HuH-7 (cell line): ENCODE data around the gene SATB1.
"Not testable (repeated sequence)": the region's sequence is repeated elsewhere in the genome, so short reads cannot be mapped to it uniquely, and the experiment has no call there.

ENCODE experiments used
- DNase-seq: peaks from one replicate; pipeline ENCODE4 v3.0.0; 2011; ENCODE audit warnings: low spot score

SATB1 gene

GRCh38 chr3:18351823-18352744, 73.1 kb downstream of the SATB1 start:
- DNase-seq, result peak; percentile 20

- DNase-seq, result no peak
These were observed 74.0 kb downstream of the SATB1 start for GRCh38 chr3:18351069-18351628.

GRCh38 chr3:18349197-18349798, 75.8 kb downstream of the SATB1 start:
- DNase-seq, result no peak

- no peak for DNase-seq
These were observed 79.0 kb downstream of the SATB1 start for GRCh38 chr3:18346097-18346496.

- DNase-seq, result no peak
These were observed 80.1 kb downstream of the SATB1 start for GRCh38 chr3:18345015-18345367.

- no peak for DNase-seq
These were observed 80.7 kb downstream of the SATB1 start for GRCh38 chr3:18344306-18345014.

- no peak for DNase-seq
These were observed 81.3 kb downstream of the SATB1 start for GRCh38 chr3:18343809-18344208.

GRCh38 chr3:18338827-18339514, 86.2 kb downstream of the SATB1 start:
- no peak for DNase-seq

GRCh38 chr3:18337231-18337630, 87.9 kb downstream of the SATB1 start:
- DNase-seq, result no peak

- no peak for DNase-seq
These were observed 90.1 kb downstream of the SATB1 start for GRCh38 chr3:18334837-18335601.

GRCh38 chr3:18330772-18331441, 94.2 kb downstream of the SATB1 start:
- DNase-seq, result not testable (repeated sequence)

GRCh38 chr3:18308096-18308650, 117.0 kb downstream of the SATB1 start:
- no peak for DNase-seq

GRCh38 chr3:18307529-18307928, 117.6 kb downstream of the SATB1 start:
- DNase-seq, result no peak

- DNase-seq, result peak; percentile 12
These were observed 122.6 kb downstream of the SATB1 start for GRCh38 chr3:18302517-18302916.

GRCh38 chr3:18301781-18302180, 123.4 kb downstream of the SATB1 start:
- DNase-seq, result no peak

- no peak for DNase-seq
These were observed 124.2 kb downstream of the SATB1 start for GRCh38 chr3:18300916-18301315.

- DNase-seq, result no peak
These were observed 128.0 kb downstream of the SATB1 start for GRCh38 chr3:18297126-18297525.
